Karpas-422 (cell line): ENCODE measurements around the gene EPB41L4A. TPM values are rescaled to one million over a fixed set of nuclear protein-coding genes. Genes with fewer than 3 reads are reported as not detected.
"Not testable (repeated sequence)": the region's sequence is repeated elsewhere in the genome, so short reads cannot be mapped to it uniquely, and the experiment has no call there.

Experiments used
- DNase-seq: peaks from one replicate; pipeline ENCODE4 v3.0.0-alpha.2; 2015
- H2AFZ ChIP-seq: fragments of 200-600 bp; sonication (generic); 2 replicates; pipeline ENCODE4 v1.6.1; 2014; ENCODE audit warnings: antibody characterized with exemption, low read length, mixed read lengths
- H3K27ac ChIP-seq: fragments of 200-600 bp; sonication (generic); 2 replicates; pipeline ENCODE4 v1.5.1; 2014; ENCODE audit warnings: mild to moderate bottlenecking, low read length, moderate library complexity
- H3K27me3 ChIP-seq: fragments of 200-600 bp; sonication (generic); 2 replicates; pipeline ENCODE4 v1.6.1; 2014; ENCODE audit warnings: low read length, mixed read lengths
- H3K36me3 ChIP-seq: fragments of 200-600 bp; sonication (generic); 2 replicates; pipeline ENCODE4 v1.6.1; 2014; ENCODE audit warnings: low read length, mixed read lengths; ENCODE audit not compliant: insufficient read depth
- H3K4me1 ChIP-seq: fragments of 200-600 bp; sonication (generic); 2 replicates; pipeline ENCODE4 v1.6.1; 2014; ENCODE audit warnings: mild to moderate bottlenecking, low read length, mixed read lengths
- H3K4me2 ChIP-seq: fragments of 200-600 bp; sonication (generic); 2 replicates; pipeline ENCODE4 v1.6.1; 2014; ENCODE audit warnings: low read length, low read depth, mild to moderate bottlenecking; ENCODE audit not compliant: poor library complexity, severe bottlenecking
- H3K4me3 ChIP-seq: fragments of 200-600 bp; sonication (generic); 2 replicates; pipeline ENCODE4 v1.5.1; 2014; ENCODE audit warnings: mild to moderate bottlenecking, antibody characterized with exemption, low read length, mixed read lengths
- H3K79me2 ChIP-seq: fragments of 200-600 bp; sonication (generic); 2 replicates; pipeline ENCODE4 v1.6.1; 2014; ENCODE audit warnings: mild to moderate bottlenecking, low read length, mixed read lengths
- H3K9ac ChIP-seq: fragments of 200-600 bp; sonication (generic); 2 replicates; pipeline ENCODE4 v1.6.0; 2014; ENCODE audit warnings: low read length
- H3K9me2 ChIP-seq: fragments of 200-600 bp; sonication (generic), shearing (Covaris generic); replicated peaks from 2 replicates; pipeline ENCODE4 v1.6.0; 2014; ENCODE audit warnings: mild to moderate bottlenecking, low read length, moderate library complexity; ENCODE audit not compliant: insufficient read depth
- H3K9me3 ChIP-seq: fragments of 300-700, 200-600 bp; sonication (generic); 2 replicates; pipeline ENCODE4 v1.6.1; 2014; ENCODE audit warnings: low read length, mixed read lengths
- H4K20me1 ChIP-seq: fragments of 200-600 bp; sonication (generic); 2 replicates; pipeline ENCODE4 v1.6.1; 2014; ENCODE audit warnings: mild to moderate bottlenecking, antibody characterized with exemption, low read length, low read depth; ENCODE audit not compliant: insufficient read depth
- total RNA-seq: library from RNA; depleted of rRNA; stranded (reverse); fragments of >200 nt; shearing (Covaris generic); gene quantifications from 2 replicates; pipeline ENCODE4 v1.2.3, GENCODE V29; 2014; ENCODE audit warnings: low replicate concordance

Gene EPB41L4A
- total RNA-seq, 1 experiment from 2014 or later = 0.63 TPM

GRCh38 chr5:112360740-112361139 lies 58.3 kb downstream of the EPB41L4A start:
- H3K9ac ChIP-seq, H3K4me1 ChIP-seq, DNase-seq, H3K9me3 ChIP-seq, H3K27ac ChIP-seq, H4K20me1 ChIP-seq, H3K36me3 ChIP-seq, H3K4me3 ChIP-seq, H2AFZ ChIP-seq, H3K79me2 ChIP-seq, H3K27me3 ChIP-seq, H3K9me2 ChIP-seq, H3K4me2 ChIP-seq: not testable (repeated sequence)

- H3K9me3 ChIP-seq = no peaks in the 10 kb centered on the region
- no peaks in the 10 kb centered on the region for H3K36me3 ChIP-seq
- H3K27ac ChIP-seq = no peak overlapping the region
- no peaks in the 10 kb centered on the region for H3K27me3 ChIP-seq
- H3K79me2 ChIP-seq = no peaks in the 10 kb centered on the region
- H2AFZ ChIP-seq = no peak overlapping the region
- H3K4me1 ChIP-seq = no peaks in the 10 kb centered on the region
- no peak overlapping the region for H3K4me3 ChIP-seq
- DNase-seq = no peak
- H4K20me1 ChIP-seq = no peaks in the 10 kb centered on the region
- no peak overlapping the region for H3K4me2 ChIP-seq
- no peaks in the 10 kb centered on the region for H3K9me2 ChIP-seq
- no peak overlapping the region for H3K9ac ChIP-seq
These were observed 62.7 kb downstream of the EPB41L4A start for GRCh38 chr5:112356178-112356956.

DNA sequence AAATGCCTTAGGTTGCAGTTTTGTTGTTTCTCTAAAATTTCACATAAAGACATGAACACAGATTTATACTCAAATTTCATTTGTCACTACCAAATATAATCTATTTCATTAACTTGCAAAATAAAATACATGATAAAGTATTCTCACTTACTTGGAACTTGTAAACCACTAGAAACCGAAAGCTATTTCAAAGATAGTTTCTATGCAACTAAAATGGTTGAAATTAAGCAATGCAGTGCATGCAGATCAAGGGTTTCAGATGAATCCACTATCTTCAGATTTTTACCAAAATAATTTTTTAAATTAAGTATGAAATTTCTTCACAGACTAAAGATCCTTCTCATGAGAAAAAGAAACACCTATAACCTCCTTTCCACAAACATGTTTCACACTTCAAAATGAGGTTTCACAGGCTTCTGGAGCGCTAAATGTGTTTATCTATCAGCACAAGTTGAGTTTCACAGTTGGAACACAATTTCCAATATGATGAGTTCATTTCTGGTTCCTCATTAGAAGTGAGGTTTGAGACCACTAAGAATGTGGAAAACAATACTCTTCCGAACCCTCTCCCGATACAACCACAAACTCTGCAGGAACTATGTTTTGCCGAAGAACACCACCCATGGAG lies 63.9 kb downstream of the EPB41L4A start:
- no peaks in the 10 kb centered on the region for H3K27me3 ChIP-seq
- no peaks in the 10 kb centered on the region for H3K36me3 ChIP-seq
- H3K79me2 ChIP-seq = no peaks in the 10 kb centered on the region
- H3K4me3 ChIP-seq = no peak overlapping the region
- no peak for DNase-seq
- H4K20me1 ChIP-seq = no peaks in the 10 kb centered on the region
- H3K4me2 ChIP-seq = no peak overlapping the region
- no peak overlapping the region for H3K9ac ChIP-seq
- no peaks in the 10 kb centered on the region for H3K4me1 ChIP-seq
- H3K9me2 ChIP-seq = no peaks in the 10 kb centered on the region
- H3K9me3 ChIP-seq = no peaks in the 10 kb centered on the region
- no peak overlapping the region for H2AFZ ChIP-seq
- no peak overlapping the region for H3K27ac ChIP-seq

DNA sequence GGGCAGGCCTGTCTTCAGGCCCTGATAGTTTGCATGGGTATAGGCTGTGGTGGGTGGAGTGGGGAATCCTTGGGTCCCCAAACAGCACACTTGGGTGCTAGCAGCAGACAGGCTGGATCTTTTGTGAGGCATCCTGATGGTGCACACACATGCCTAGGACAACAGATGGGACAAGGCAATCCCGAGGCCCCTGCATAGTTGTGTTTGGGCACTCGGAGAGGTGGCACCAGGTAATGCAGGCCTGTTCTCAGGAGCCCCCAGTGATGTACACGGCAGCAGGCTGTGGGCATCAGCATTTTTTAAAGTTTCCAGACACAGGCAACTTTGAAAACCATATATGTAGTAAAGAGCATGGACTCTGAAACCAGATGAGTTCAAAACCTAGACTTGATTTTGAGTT lies 65.4 kb downstream of the EPB41L4A start:
- Histone ChIP-seq H3K36me3 (no peaks in the 10 kb centered on the region), H4K20me1 (no peaks in the 10 kb centered on the region), H3K27ac (no peak overlapping the region)

DNA sequence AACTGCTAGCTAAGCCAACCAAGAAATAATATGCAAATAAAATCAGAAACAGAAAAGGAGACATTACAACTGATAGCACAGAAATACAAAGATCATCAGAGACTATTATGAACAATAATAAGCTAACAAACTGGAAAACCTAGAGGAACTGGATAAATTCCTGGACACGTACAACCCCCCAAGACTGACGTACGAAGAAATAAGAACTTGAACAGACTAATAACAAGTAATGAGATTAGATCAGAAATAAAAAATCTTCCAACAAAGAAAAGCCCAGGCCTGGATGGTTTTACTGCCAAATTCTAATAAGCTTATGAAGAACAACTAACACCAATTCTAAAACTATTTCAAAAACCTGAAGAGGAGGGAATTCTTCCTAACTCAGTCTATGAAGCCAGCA lies 67.9 kb downstream of the EPB41L4A start:
- no peaks in the 10 kb centered on the region for H3K4me1 ChIP-seq
- H4K20me1 ChIP-seq = no peaks in the 10 kb centered on the region
- no peaks in the 10 kb centered on the region for H3K9me3 ChIP-seq
- no peak for DNase-seq
- H3K36me3 ChIP-seq = no peaks in the 10 kb centered on the region
- H3K4me2 ChIP-seq = no peak overlapping the region
- no peak overlapping the region for H2AFZ ChIP-seq
- no peak overlapping the region for H3K27ac ChIP-seq
- no peaks in the 10 kb centered on the region for H3K27me3 ChIP-seq
- H3K4me3 ChIP-seq = no peak overlapping the region
- H3K9me2 ChIP-seq = no peaks in the 10 kb centered on the region
- no peak overlapping the region for H3K9ac ChIP-seq
- no peaks in the 10 kb centered on the region for H3K79me2 ChIP-seq

More for the DNA sequence above, 65.4 kb downstream of the EPB41L4A start:
- H3K9ac ChIP-seq = no peak overlapping the region
- no peaks in the 10 kb centered on the region for H3K9me3 ChIP-seq
- H3K27me3 ChIP-seq = no peaks in the 10 kb centered on the region
- no peak for DNase-seq
- H3K4me3 ChIP-seq = no peak overlapping the region
- H2AFZ ChIP-seq = no peak overlapping the region
- H3K4me1 ChIP-seq = no peaks in the 10 kb centered on the region
- H3K9me2 ChIP-seq = no peaks in the 10 kb centered on the region
- H3K4me2 ChIP-seq = no peak overlapping the region
- no peaks in the 10 kb centered on the region for H3K79me2 ChIP-seq

GRCh38 chr5:112350626-112351025 lies 68.5 kb downstream of the EPB41L4A start:
- Histone ChIP-seq H3K4me3 (no peak overlapping the region), H3K4me1 (no peaks in the 10 kb centered on the region), H3K36me3 (no peaks in the 10 kb centered on the region), H3K79me2 (no peaks in the 10 kb centered on the region), H3K9me2 (no peaks in the 10 kb centered on the region), H3K9me3 (no peaks in the 10 kb centered on the region), H3K27ac (no peak overlapping the region), H2AFZ (no peak overlapping the region), H4K20me1 (no peaks in the 10 kb centered on the region), H3K4me2 (no peak overlapping the region), H3K27me3 (no peaks in the 10 kb centered on the region), H3K9ac (no peak overlapping the region)
- no peak for DNase-seq

GRCh38 chr5:112349371-112349770 lies 69.7 kb downstream of the EPB41L4A start:
- no peaks in the 10 kb centered on the region for H4K20me1 ChIP-seq
- no peaks in the 10 kb centered on the region for H3K9me3 ChIP-seq
- no peaks in the 10 kb centered on the region for H3K9me2 ChIP-seq
- H3K36me3 ChIP-seq = no peaks in the 10 kb centered on the region
- no peak overlapping the region for H3K4me3 ChIP-seq
- H3K4me2 ChIP-seq = no peak overlapping the region
- H3K79me2 ChIP-seq = no peaks in the 10 kb centered on the region
- H3K9ac ChIP-seq = no peak overlapping the region
- H3K27me3 ChIP-seq = no peaks in the 10 kb centered on the region
- H3K27ac ChIP-seq = no peak overlapping the region
- no peaks in the 10 kb centered on the region for H3K4me1 ChIP-seq
- no peak overlapping the region for H2AFZ ChIP-seq
- no peak for DNase-seq

- no peaks in the 10 kb centered on the region for H3K4me1 ChIP-seq
- H2AFZ ChIP-seq = no peak overlapping the region
- no peak overlapping the region for H3K4me2 ChIP-seq
- no peak overlapping the region for H3K9ac ChIP-seq
- no peak for DNase-seq
- H3K9me3 ChIP-seq = no peaks in the 10 kb centered on the region
- no peaks in the 10 kb centered on the region for H3K27me3 ChIP-seq
- H3K9me2 ChIP-seq = no peaks in the 10 kb centered on the region
- no peak overlapping the region for H3K27ac ChIP-seq
- H3K79me2 ChIP-seq = no peaks in the 10 kb centered on the region
- H3K36me3 ChIP-seq = no peaks in the 10 kb centered on the region
- no peaks in the 10 kb centered on the region for H4K20me1 ChIP-seq
- H3K4me3 ChIP-seq = no peak overlapping the region
These were observed 70.2 kb downstream of the EPB41L4A start for GRCh38 chr5:112348915-112349314.
